GM21528 (cell line): Measurements from ENCODE around the gene CFAP97D1.

Experiments used
- ATAC-seq: cut with Tn5 transposase; IDR thresholded peaks from one replicate; pipeline ENCODE4 v1.9.1; 2021; ENCODE audit warnings: mild to moderate bottlenecking, moderate library complexity; ENCODE audit not compliant: unreplicated experiment, low FRiP score

CFAP97D1 gene

DNA sequence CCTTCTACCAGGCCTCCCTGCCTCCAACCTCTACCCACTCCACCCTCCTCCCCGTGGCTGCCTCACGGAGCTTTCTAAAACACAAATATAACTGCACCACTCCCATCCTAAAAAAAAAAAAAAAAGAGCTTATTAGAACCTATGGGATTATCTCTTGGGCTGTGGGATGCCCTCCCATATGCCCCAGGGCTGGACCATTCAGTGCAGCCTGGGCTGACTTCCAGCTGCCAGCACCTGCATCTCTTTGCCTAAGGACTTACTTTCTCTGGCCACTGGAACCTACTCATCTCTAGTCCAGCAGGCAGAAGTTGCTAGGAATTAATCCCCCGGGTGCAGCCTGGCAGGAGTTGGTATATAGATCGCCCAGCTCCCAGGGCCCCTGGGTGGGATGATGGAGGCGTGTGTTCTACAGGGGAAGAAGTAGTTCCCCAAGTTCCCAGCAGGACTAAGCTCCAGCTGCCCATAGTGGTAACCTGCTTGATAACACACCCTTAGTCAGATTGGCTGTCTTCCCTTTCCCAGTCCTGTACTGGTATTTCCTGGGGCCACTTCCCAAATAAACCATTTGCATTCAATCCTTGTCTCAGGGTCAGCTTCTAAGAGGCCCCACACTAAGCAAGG lies 42.4 kb downstream of the CFAP97D1 start:
- ATAC-seq: no peak

GRCh38 chr17:43823350-43824084 lies 43.3 kb downstream of the CFAP97D1 start:
- no peak for ATAC-seq

- no peak for ATAC-seq
Measured at GRCh38 chr17:43825567-43825966, 45.3 kb downstream of the CFAP97D1 start.

DNA sequence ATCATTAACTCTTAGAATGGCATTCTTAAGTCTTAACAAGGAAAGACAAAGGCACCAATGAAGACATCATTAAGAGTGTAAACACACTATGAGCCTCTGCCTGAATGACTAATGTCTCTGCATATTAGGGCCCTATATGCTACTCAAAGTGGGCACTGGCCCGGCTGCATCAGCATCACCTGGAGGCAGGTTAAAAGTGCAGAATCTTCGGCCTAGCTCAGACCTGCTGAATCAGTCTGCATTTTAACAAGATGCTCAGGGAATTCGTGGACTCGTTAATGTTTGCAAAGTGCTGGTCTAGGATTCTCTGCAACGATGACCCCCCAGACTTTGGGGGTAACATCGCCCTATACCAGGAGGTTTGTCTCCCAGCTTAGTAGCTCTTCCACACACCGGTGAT lies 46.0 kb downstream of the CFAP97D1 start:
- ATAC-seq: no peak

DNA sequence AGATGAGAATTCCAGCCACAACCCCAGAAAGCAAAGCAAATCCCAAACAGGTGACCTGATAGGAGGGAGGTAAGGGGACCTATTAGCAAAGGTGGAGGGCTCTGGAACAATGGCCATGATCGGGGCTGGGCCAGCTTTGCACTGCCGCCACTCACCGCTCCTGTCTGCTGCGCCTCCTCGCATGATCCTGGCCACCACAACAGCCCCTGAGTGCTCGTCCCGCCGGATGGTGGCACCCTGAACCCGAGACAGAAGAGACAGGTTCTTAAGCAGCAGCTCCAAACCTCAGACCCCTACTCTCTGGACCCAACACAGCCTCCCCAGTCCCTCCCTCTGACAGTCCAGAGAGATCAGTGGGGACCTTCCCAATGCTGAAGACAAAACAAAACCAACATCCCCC lies 47.4 kb downstream of the CFAP97D1 start:
- no peak for ATAC-seq

- no peak for ATAC-seq
Measured at GRCh38 chr17:43829738-43830137, 49.5 kb downstream of the CFAP97D1 start.

DNA sequence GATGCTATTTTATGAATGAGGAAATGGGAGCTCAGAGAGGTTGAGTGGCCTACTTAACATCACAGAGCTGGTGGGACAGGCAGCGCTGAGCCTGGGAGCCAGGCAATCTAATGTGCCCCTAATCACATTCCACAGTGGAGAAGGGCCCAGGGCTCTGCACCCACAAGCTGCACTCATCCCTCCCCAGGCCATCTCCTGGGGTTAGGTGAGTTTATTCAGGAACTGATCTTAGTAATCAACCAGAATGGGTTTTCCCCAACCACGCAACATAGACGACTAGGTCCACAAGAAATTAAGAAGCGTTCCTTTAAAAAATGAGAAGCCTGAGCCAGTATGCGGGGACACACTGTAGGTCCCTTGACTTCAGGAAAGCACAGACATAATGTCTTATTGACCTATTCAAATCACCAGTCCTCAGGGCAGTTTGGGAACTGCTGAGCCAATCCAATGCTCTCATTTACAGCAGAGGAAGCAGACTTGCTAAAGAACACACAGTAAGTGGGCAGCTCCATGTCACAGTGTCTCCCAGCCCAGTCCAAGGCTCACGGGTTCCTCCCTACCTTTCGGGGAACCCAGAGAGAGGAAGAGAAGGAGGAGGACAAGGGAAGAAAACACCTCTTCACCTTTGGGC lies 50.4 kb downstream of the CFAP97D1 start:
- no peak for ATAC-seq

GRCh38 chr17:43831633-43832032 lies 51.4 kb downstream of the CFAP97D1 start:
- no peak for ATAC-seq

DNA sequence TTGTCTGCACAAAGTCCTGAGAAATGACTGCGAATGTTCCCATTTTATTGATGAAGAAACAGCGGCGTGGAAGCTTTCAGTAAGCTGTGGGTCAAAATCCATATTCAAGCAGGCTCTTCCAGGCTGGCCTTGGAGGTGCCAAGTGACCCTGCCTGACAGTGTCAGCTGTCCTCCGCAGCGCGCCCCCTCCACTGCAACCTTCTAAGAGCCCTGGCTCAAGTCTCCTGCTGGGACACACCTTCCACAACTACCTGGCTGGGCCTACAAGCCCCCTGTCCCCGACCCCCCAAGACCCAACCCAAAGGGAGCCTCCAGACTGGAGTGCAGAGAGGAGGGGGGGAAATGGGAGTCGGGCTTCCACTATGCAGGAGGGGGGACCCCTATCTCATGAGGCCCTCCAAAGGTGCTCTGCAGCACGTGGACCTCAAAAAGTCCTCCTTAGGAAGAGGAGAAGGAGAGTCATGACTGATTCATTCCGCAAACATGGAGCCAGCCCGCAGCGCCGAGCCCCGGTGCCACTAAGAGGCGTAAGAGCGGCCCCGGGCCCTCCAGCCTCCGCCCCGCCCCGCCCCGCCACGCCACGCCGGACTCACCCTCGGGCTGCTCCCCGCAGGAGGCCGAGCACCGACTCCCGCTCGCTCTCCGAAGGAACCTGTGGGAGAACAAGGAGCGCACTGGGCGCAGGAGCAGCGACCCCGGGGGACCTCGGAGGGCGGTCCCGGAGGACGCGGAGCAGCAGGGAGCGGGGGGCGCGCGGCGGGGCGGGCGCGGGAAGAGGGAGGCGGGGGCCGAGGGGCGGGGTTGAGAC lies 52.1 kb downstream of the CFAP97D1 start:
- ATAC-seq: no peak

DNA sequence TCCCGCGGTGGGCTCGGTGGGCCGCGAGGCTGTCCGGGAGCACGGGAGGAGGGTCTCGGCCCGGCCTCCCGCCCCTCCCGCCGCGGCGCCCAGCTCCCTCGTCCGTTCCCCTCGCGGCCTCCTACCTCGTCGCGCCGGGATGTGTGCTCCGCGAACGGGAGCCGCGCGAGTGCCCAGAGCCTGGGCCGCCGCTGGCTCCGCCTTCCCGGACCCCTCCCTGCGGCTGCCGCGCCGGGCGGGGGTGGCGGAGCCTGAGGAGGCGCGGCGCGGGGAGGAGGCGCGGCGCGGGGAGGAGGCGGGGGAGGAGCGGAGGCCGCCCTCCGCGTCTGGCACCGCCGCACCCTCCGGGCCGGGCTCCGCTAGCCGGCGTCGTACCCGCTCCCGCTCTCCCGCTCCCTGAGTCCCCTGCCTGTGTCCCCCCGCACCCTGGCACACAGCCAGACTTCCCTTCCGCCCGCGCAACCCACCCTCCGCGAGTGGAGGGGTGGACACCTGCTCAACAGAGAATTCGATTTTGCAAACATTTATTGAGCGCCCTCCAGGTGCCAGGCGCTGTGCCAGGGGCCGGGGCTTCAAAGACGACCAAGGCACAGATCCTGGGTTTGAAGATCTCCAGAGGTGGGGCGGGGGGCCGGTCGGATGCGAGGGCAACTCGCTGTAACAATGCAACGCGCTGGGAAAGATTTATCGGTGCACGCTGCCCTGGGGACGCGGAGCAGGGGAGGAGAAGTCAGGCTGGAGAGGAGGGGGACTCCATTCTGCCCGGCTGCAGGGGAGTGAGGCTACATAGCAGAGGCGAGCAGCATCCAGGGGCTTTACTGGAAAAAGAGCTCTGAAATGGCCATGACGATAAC lies 53.0 kb downstream of the CFAP97D1 start, which contains the start of gene MPP3:
Gene MPP3, minus strand, starts transcription at position 171 of the 854 bp plus-strand sequence. CDS start 1,240 bp downstream, outside the sequence.
- no peak for ATAC-seq

DNA sequence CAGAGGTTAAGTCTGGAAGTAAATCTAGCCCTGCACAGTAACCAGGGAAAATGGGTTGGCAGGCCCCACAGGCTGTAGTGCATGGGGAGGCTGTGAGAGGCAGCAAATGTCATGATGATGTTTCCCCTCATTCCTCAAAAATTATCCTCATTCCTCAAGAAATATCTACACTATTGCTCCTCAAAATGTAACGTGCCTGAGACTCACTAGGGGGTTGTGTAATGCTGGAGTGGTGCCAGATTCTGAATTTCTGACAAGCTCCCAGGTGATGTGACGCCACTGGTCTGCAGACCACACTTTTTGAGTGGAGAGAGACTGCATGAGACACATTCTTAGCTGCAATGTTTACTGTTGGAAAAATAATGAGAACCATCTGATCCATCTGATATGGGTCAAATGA lies 53.9 kb downstream of the CFAP97D1 start:
- ATAC-seq: no peak
